ENCODE data around the gene FOSL2.
A peak's percentile ranks its signal among the peaks of the same experiment; 100 is the strongest.

FOSL2 gene

GRCh38 chr2:28450901-28451565, 58.4 kb downstream of the FOSL2 start:
- no peak for DNase-seq (ENCODE audit: low spot score)

GRCh38 chr2:28451793-28452533, 59.3 kb downstream of the FOSL2 start:
- no peak for DNase-seq (ENCODE audit: low spot score)

- peak; percentile 59 for DNase-seq (ENCODE audit: low spot score)
Measured at GRCh38 chr2:28452534-28453081, 60.0 kb downstream of the FOSL2 start.

GRCh38 chr2:28453396-28453795, 60.7 kb downstream of the FOSL2 start:
- no peak for DNase-seq (ENCODE audit: low spot score)

- no peak for DNase-seq (ENCODE audit: low spot score)
Measured at GRCh38 chr2:28454016-28454930, 61.6 kb downstream of the FOSL2 start.

GRCh38 chr2:28457237-28457636, 64.6 kb downstream of the FOSL2 start:
- no peak for DNase-seq (ENCODE audit: low spot score)

GRCh38 chr2:28461056-28461455, 68.4 kb downstream of the FOSL2 start:
- DNase-seq (ENCODE audit: low spot score) = no peak

GRCh38 chr2:28462122-28462521, 69.5 kb downstream of the FOSL2 start:
- no peak for DNase-seq (ENCODE audit: low spot score)

GRCh38 chr2:28463211-28463816, 70.7 kb downstream of the FOSL2 start:
- DNase-seq (ENCODE audit: low spot score) = no peak

GRCh38 chr2:28463893-28464292, 71.2 kb downstream of the FOSL2 start:
- no peak for DNase-seq (ENCODE audit: low spot score)

GRCh38 chr2:28465148-28465885, 72.7 kb downstream of the FOSL2 start:
- no peak for DNase-seq (ENCODE audit: low spot score)
